Measurements from ENCODE around the gene NUP93. TPM values are rescaled to one million over a fixed set of nuclear protein-coding genes. Genes with fewer than 3 reads are reported as not detected.

The NUP93 gene
- total RNA-seq, 2 experiments from 2014 or later: 161 to 172 TPM

DNA sequence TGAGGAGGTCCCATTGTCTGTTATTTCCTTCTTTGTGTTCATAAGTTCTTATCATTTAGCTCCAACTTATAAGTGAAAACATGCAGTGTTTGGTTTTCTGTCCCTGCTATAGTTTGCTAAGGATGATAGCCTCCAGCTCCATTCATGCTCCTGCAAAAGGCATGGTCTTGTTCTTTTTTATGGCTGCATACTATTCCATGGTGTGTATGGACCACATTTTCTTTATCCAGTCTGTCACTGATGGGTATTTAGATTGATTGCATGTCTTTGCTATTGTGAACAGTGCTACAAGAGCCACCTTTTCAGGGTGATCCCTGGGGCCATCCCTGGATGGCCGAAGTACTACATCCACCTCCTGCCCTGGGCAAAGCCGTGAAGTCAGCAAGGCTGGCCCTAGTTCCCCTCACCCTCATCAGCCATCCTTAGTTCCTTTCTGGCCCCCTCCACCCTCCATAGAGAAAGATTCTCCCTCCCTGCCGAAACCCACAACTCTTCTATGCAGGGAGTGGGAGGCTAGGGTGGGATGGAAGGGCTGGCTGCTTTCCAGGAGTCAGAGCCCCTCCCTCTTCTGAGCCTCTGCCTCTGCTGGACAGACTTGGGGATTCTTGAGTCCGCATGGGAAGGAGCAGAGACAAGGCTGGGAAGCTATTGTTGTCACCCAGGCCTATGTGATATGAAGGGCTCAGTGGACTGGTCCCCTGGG lies 39.4 kb upstream of the NUP93 start:
- Mint-ChIP-seq H3K27ac (no peak overlapping the region), H3K4me1 (ENCODE audit: low read depth) (no peaks in the 10 kb centered on the region), H3K27me3 (ENCODE audit: low read depth) (no peaks in the 10 kb centered on the region), H3K4me3 (no peak overlapping the region), H3K9me3 (peaks cover 3% of the 10 kb centered on the region), H3K36me3 (ENCODE audit: low read depth) (peaks cover 4% of the 10 kb centered on the region)
- intact Hi-C loops (cut with micrococcal nuclease): no loop called here
- no peak for DNase-seq
- CTCF ChIA-PET: interaction anchor here (0.7 to 1.6 kb wide), 2 partner anchors 11 to 12 kb away, joined by 3 to 4 read pairs; no protein-coding TSS in a partner anchor

DNA sequence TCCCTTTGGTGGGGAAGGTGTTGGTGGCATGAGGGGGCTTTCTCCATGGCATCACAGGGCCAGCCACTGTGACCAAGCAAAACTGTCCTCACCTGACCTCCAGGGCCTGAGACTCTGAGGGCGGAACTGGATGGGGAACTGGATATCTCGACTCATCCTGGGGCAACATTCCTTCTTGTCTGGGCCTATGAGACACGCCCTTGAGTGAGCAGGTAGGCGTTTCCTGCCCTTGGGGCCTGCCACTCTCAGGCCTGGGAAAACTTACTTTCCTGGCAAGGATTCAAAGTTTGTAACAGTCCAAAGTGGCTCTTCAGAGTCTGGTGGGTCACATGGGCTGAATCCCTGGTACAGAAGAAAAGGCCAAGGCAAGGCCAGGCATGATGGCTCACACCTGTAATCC lies 38.0 kb upstream of the NUP93 start:
- CTCF ChIA-PET: interaction anchor here (0.9 to 1.3 kb wide), 2 partner anchors 10 kb away, joined by 4 to 5 read pairs; no protein-coding TSS in a partner anchor
- H3K27ac Mint-ChIP-seq: no peak overlapping the region
- H3K27me3 Mint-ChIP-seq (ENCODE audit: low read depth): no peaks in the 10 kb centered on the region
- no peaks in the 10 kb centered on the region for H3K4me1 Mint-ChIP-seq (ENCODE audit: low read depth)
- DNase-seq: no peak
- peaks cover 1% of the 10 kb centered on the region for H3K36me3 Mint-ChIP-seq (ENCODE audit: low read depth)
- no peak overlapping the region for H3K4me3 Mint-ChIP-seq
- no peaks in the 10 kb centered on the region for H3K9me3 Mint-ChIP-seq
- intact Hi-C loops (cut with micrococcal nuclease): no loop called here

DNA sequence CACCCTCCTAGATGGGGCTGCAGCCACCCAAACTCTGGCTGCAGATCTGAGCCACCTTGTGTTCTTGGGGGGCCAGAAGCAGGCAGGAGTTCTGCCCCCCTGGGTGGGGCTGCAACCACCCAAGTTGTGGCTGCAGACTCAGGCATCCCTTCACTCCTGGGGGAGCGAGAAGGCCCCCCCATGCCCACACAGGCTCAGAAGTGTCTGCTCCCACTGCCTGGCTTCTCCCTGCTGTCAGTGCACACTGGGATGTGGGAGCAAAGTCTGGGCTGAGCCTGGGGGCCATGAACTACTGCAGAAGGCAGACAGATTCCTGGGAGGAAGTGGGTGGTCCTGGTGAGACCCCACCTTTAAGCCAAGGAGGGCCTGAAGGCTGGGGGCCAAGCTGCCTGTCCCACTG lies 34.7 kb upstream of the NUP93 start:
- Mint-ChIP-seq H3K27ac (no peak overlapping the region), H3K27me3 (ENCODE audit: low read depth) (no peaks in the 10 kb centered on the region), H3K36me3 (ENCODE audit: low read depth) (no peaks in the 10 kb centered on the region), H3K9me3 (no peaks in the 10 kb centered on the region), H3K4me3 (no peak overlapping the region), H3K4me1 (ENCODE audit: low read depth) (no peaks in the 10 kb centered on the region)
- intact Hi-C loops (cut with micrococcal nuclease): no loop called here
- CTCF ChIA-PET: interaction anchor here (0.7 to 1.6 kb wide), 2 partner anchors 31 to 185 kb away, joined by 3 to 4 read pairs; no protein-coding TSS in a partner anchor
- DNase-seq: no peak

DNA sequence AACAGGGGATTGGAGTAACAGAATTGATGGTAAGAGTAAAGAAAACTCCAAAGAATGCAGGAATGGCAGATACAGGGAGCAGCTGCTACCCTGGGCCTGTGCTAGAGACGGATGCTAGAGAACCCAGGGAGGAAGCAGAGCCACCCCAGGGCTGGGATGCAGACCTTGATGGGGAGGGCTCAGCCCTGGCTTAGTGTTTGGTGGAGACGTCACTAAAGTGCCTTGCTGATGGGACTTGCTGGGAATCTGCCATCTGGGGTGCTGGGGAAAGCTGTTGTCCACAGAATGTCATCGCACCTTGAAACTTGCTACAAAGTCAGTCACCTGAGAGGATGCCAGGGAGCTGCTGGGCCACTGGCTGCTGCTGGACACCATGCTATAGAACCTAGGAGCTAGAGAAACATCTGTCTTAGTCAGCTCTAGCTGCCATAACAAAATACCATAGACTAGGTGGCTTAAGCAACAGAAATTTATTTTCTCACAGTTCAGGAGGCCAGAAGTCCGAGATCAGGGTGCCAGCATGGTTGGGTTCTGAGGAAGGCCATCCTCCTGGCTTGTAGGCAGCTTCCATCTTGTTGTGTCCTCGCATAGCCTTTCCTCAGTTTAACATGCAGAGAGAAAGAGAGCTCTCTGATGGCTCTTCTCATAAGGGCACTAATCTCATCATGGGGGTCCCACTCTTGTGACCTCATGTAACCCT lies 32.3 kb upstream of the NUP93 start:
- CTCF ChIA-PET: interaction anchor here (0.5 to 1.7 kb wide), 4 partner anchors 54 to 197 kb away, joined by 4 to 9 read pairs (median 6); no protein-coding TSS in a partner anchor
- intact Hi-C loops (cut with micrococcal nuclease): no loop called here
- Mint-ChIP-seq H3K9me3 (no peaks in the 10 kb centered on the region), H3K4me1 (ENCODE audit: low read depth) (peaks cover 4% of the 10 kb centered on the region), H3K4me3 (no peak overlapping the region), H3K27ac (no peak overlapping the region), H3K36me3 (ENCODE audit: low read depth) (no peaks in the 10 kb centered on the region), H3K27me3 (ENCODE audit: low read depth) (no peaks in the 10 kb centered on the region)
- DNase-seq: no peak

DNA sequence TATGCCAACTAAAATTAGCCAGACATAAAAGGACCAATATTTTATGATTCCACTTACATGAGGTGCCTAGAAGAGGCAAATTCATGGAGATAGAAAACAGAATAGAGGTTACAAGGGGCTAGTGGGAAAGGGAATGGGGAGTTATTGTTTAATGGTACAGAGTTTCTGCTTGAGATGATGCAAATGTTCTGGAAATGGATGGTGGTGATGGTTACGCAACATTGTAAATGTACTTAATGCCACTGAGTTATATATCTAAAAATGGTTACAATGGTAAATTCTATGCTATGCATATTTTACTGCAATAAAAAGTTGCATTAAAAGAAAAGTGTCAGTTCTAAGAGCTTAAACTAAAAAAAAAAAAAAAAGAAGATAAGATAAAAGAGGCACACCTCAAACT lies 29.7 kb upstream of the NUP93 start:
- Mint-ChIP-seq H3K4me1 (ENCODE audit: low read depth) (peaks cover 4% of the 10 kb centered on the region), H3K27ac (no peak overlapping the region), H3K27me3 (ENCODE audit: low read depth) (no peaks in the 10 kb centered on the region), H3K4me3 (no peak overlapping the region), H3K36me3 (ENCODE audit: low read depth) (no peaks in the 10 kb centered on the region), H3K9me3 (no peaks in the 10 kb centered on the region)
- DNase-seq: no peak
- CTCF ChIA-PET: interaction anchor here (1.9 to 4.8 kb wide), 8 partner anchors 24 to 126 kb away, joined by 5 to 126 read pairs (median 12); partner anchors contain the start of gene MT1F
- intact Hi-C loops (cut with micrococcal nuclease): loop anchor here (5.0 to 10.0 kb wide), 3 partner anchors 43 to 755 kb away; partner anchors contain the start of gene MT1F

DNA sequence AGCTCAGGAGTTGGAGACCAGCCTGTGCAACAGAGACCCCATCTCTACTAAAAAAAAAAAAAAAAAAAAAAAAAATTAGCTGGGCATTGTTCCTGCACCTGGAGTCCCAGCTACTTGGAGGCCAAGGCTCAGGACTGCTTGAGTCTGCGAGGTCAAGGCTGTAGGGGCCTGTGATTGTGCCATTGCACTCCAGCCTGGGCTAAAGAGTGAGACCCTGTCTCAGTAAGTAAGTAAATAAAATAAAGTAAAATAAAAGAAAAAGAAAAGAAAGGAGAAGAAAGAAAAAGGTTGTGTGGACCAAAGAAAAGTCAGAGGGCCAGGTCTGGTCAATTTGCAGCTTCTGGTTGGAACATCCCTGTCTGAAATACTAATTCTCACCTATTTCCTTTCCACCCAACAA lies 29.3 kb upstream of the NUP93 start:
- H3K27me3 Mint-ChIP-seq (ENCODE audit: low read depth): no peaks in the 10 kb centered on the region
- intact Hi-C loops (cut with micrococcal nuclease): loop anchor here (5.0 to 10.0 kb wide), 3 partner anchors 43 to 756 kb away; partner anchors contain the start of gene MT1F

DNA sequence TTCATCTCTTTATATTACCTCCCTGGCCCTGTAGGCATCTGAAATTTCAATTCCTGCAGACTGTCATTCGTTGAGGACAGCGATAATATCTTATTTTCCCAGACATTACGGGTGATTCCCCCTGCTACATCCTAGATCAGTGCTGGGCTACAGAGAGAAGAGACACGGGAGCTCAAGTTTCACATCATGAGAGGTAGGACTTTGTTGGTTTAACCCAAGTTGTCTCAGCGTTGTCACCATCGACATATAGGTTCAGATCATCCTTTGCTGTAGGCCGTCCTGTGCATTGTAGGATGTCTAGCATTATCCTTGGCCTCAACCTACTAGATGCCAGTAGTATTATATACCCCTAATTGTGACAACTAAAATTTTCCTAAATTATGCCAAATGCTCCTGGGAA lies 28.4 kb upstream of the NUP93 start:
- H3K36me3 Mint-ChIP-seq (ENCODE audit: low read depth): no peaks in the 10 kb centered on the region
- H3K27ac Mint-ChIP-seq: no peak overlapping the region
- H3K4me1 Mint-ChIP-seq (ENCODE audit: low read depth): peaks cover 4% of the 10 kb centered on the region
- no peak overlapping the region for H3K4me3 Mint-ChIP-seq
- CTCF ChIA-PET: interaction anchor here (0.7 to 4.8 kb wide), 52 partner anchors 9 to 843 kb away, joined by 3 to 126 read pairs (median 5); partner anchors contain the start of genes BBS2, MT1E, MT1F and MT1X
- no peak for DNase-seq
- intact Hi-C loops (cut with micrococcal nuclease): loop anchor here (5.0 to 10.0 kb wide), 3 partner anchors 44 to 757 kb away; partner anchors contain the start of gene MT1F
- H3K9me3 Mint-ChIP-seq: no peaks in the 10 kb centered on the region
- H3K27me3 Mint-ChIP-seq (ENCODE audit: low read depth): no peaks in the 10 kb centered on the region

More for the DNA sequence above, 29.3 kb upstream of the NUP93 start:
- peaks cover 4% of the 10 kb centered on the region for H3K4me1 Mint-ChIP-seq (ENCODE audit: low read depth)
- CTCF ChIA-PET: interaction anchor here (1.4 to 4.8 kb wide), 13 partner anchors 11 to 187 kb away, joined by 3 to 126 read pairs (median 12); partner anchors contain the start of gene MT1F
- no peak overlapping the region for H3K4me3 Mint-ChIP-seq
- no peak overlapping the region for H3K27ac Mint-ChIP-seq
- H3K9me3 Mint-ChIP-seq: no peaks in the 10 kb centered on the region
- DNase-seq: no peak
- H3K36me3 Mint-ChIP-seq (ENCODE audit: low read depth): no peaks in the 10 kb centered on the region

DNA sequence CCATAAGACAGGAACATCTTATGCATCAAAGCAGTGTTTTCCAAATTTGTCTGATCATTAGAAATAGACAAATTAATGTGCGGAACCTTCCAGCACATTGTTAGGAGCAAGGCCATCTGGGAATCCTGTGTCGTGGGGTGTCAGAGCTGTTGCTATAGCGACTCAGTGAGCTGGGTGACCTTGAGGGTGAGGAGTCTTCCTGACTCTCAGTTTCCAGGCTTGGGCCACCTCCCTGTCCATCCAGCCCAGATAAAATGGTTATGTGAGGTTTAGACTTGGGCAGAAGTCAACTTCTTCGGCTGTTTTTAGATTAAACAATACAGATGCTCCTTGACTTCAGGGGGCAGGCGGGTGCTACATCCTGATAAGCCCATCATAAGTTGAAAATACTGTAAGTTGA lies 27.1 kb upstream of the NUP93 start:
- Mint-ChIP-seq H3K4me3 (no peak overlapping the region), H3K4me1 (ENCODE audit: low read depth) (peaks cover 4% of the 10 kb centered on the region), H3K27me3 (ENCODE audit: low read depth) (no peaks in the 10 kb centered on the region), H3K9me3 (no peaks in the 10 kb centered on the region), H3K36me3 (ENCODE audit: low read depth) (no peaks in the 10 kb centered on the region), H3K27ac (no peak overlapping the region)
- CTCF ChIA-PET: interaction anchor here (0.7 to 4.8 kb wide), 31 partner anchors 10 to 624 kb away, joined by 3 to 126 read pairs (median 5); partner anchors contain the start of genes MT1E, MT1X and MT2A
- no peak for DNase-seq
- intact Hi-C loops (cut with micrococcal nuclease): loop anchor here (1.0 to 10.0 kb wide), 10 partner anchors 20 to 758 kb away; partner anchors contain the start of genes MT1F, MT1X and MT2A

DNA sequence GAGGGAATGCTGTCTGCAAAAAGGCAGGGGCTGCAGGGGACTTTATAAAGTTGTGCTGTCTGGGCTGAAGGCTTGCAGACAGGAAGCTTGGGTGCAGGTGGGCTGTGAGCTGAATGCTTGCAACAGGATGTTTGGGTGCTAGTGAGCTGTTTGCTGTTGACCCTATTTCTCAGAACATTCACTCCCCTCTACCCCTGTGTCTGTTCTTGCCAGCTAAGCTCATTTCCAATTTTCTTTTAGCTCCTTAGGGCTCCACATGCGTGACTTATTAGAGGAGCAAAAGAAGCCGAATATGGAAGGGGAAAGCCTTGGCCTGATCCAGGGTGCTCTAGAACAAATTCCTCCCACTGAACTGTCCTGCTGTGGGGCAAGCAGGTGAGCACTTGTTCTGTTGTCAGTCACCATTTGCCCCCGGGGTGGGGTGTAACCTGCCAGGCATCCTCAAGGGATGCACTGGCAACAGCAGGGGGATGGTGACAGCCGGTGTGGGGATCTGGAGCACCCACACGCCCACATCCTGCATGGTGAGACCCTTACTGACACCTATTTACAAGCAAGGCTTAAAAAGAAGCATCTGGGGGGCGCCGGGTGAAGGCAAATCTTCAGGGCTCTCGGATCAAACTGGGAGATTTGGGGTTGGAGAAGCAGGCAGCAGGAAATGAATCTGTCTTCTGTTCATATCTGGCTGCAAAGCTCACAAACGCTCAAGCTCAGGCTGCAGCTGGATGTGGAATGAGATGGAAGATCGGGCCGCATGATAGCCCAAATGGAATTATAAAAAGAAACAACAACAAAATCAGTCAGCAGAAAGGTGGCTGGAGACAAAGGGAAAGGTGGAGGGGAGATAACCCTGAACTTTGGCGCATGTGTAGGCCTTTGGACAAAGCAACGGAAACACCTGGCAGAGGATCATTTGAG lies 21.1 kb upstream of the NUP93 start:
- DNase-seq: peak; percentile 38
- peak overlapping the region; percentile 6 for H3K4me3 Mint-ChIP-seq
- intact Hi-C loops (cut with micrococcal nuclease): loop anchor here (10.0 kb wide), 1 partner anchor 764 kb away; no protein-coding TSS in a partner anchor

DNA sequence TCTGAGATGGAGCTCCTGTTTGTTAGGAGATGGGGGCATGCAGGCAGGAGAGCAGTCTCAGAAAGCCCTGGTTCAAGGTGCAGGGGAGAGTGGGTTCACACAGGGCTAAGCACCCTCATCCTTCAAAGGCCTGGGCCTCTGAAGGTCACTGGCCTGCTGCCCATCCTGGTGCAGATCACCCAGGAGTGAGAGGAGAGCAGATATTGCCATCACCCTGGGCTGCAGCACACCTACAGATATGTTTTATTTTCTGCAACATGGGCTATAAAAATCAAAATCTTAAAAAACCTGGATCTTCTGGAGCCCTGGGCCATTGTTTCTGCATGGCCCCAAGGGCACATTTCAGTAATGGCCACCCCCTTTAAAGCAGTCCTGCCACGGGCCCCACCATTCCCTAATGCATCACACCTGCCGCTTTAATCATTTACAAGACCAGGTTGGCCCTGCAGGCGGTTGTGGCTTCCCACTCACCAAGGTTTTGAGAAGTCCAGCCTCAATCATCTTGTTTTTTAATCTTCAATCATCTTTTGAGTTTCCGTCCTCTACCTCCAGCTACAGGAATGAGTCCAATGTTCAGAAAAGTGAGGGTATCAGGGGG lies 20.4 kb upstream of the NUP93 start:
- Mint-ChIP-seq H3K9me3 (no peaks in the 10 kb centered on the region), H3K27ac (no peak overlapping the region), H3K36me3 (ENCODE audit: low read depth) (no peaks in the 10 kb centered on the region), H3K4me3 (no peak overlapping the region), H3K4me1 (ENCODE audit: low read depth) (peaks cover 20% of the 10 kb centered on the region), H3K27me3 (ENCODE audit: low read depth) (no peaks in the 10 kb centered on the region)
- DNase-seq: no peak
- CTCF ChIA-PET: interaction anchor here (3.2 kb wide), 1 partner anchor 133 kb away, joined by 21 read pairs; no protein-coding TSS in a partner anchor
- intact Hi-C loops (cut with micrococcal nuclease): loop anchor here (10.0 kb wide), 1 partner anchor 765 kb away; no protein-coding TSS in a partner anchor

More for the DNA sequence above, 21.1 kb upstream of the NUP93 start:
- H3K27ac Mint-ChIP-seq: peak overlapping the region; percentile 14
- H3K4me1 Mint-ChIP-seq (ENCODE audit: low read depth): peaks cover 20% of the 10 kb centered on the region
- no peaks in the 10 kb centered on the region for H3K36me3 Mint-ChIP-seq (ENCODE audit: low read depth)
- no peaks in the 10 kb centered on the region for H3K27me3 Mint-ChIP-seq (ENCODE audit: low read depth)
- H3K9me3 Mint-ChIP-seq: no peaks in the 10 kb centered on the region
- CTCF ChIA-PET: interaction anchor here (1.0 to 3.2 kb wide), 5 partner anchors 12 to 132 kb away, joined by 3 to 21 read pairs (median 3); no protein-coding TSS in a partner anchor

DNA sequence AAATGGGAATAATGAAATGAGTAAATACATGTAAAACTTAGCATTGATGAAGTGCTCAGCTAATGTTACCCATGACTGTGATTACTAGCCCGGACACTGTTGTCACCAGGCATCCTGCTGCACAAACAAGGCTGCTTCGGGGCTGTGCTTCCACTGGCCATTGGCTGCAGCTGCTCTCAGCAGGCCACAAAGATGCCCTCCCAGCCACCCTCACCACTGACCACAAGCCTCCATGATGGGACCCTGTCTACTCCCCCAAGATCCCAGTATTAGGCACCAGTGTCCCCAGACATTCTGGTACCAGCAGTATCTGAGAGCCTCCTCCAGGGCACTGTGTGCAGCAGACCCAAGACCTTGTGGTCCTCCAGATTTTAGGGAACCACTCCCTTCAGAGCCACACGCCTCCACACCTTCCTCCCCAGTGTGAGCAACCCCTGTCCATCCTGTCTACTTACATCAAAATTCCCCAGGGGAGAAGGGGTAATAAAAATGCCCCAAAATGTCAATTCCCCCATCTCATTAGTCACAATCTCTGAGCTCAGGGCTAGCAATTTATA lies 19.7 kb upstream of the NUP93 start:
- no peak for DNase-seq
- Mint-ChIP-seq H3K4me3 (no peak overlapping the region), H3K36me3 (ENCODE audit: low read depth) (no peaks in the 10 kb centered on the region), H3K9me3 (no peaks in the 10 kb centered on the region), H3K4me1 (ENCODE audit: low read depth) (peaks cover 20% of the 10 kb centered on the region), H3K27me3 (ENCODE audit: low read depth) (no peaks in the 10 kb centered on the region), H3K27ac (no peak overlapping the region)
- CTCF ChIA-PET: no interaction called here
- intact Hi-C loops (cut with micrococcal nuclease): no loop called here

Measured in activated naive CD4-positive, alpha-beta T cell treated with anti-CD3 and anti-CD28 coated beads for 36 hours (primary cell).